ENCODE measurements around the gene PAK6.
A peak's percentile ranks its signal among the peaks of the same experiment; 100 is the strongest.

PAK6 gene

DNA sequence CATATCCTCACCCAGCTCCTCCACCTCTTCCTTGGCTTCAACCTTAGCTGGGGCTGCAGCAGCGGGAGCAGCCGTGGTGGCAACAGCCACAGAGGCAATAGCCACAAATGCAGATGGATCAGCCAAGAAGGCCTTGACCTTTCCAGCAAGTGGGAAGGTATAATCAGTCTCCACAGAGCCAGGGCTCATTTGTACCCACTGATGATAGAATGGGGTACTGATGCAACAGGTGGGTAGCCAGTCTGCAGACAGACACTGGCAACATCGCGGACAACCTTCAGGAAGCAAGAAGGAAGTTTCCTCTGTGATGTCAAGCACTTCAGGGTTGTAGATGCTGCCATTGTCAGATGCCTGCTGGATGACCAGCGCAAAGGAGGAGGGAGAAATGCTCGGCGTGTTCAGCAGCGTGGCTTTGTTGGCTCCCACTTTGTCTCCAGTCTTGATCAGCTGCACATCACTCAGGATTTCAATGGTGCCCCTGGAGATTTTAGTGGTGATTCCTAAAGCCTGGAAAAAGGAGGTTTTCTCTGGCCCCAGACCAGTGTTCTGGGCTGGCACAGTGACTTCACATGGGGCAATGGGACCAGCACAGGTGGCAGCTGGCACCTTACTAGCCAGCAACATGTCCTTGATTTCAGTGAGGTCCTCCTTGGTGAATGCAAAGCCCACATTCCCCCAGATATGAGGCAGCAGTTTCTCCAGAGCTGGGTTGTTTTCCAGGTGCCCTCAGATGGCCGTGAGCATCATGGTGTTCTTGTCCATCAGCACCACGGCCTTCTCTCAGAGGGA, 73.7 kb downstream of the PAK6 start:
- no peak for DNase-seq

- no peak for DNase-seq
These were observed 74.9 kb downstream of the PAK6 start for GRCh38 chr15:40313531-40314398.

GRCh38 chr15:40314723-40315276, 75.9 kb downstream of the PAK6 start:
- no peak for DNase-seq

DNA sequence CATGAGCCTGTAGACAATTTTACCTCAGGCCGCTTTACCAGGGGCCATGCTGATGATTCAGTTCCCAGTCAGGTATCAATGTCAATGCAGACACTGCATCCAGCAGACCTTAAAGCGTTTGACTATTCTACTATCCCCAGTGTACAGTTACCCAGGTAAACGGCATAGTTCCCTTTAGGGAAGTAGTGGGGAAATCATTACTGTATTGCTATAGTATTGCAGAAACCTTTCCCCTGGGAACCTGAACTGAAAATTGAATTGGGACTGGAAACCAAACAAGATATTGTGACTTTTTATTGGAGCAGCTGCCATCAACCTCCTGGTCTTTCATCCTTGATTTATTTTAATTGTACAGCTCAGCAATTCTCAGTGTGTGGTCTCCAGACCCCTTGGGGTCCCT, 78.1 kb downstream of the PAK6 start:
- DNase-seq = no peak

- DNase-seq = no peak
These were observed 78.7 kb downstream of the PAK6 start for GRCh38 chr15:40317580-40317979.

DNA sequence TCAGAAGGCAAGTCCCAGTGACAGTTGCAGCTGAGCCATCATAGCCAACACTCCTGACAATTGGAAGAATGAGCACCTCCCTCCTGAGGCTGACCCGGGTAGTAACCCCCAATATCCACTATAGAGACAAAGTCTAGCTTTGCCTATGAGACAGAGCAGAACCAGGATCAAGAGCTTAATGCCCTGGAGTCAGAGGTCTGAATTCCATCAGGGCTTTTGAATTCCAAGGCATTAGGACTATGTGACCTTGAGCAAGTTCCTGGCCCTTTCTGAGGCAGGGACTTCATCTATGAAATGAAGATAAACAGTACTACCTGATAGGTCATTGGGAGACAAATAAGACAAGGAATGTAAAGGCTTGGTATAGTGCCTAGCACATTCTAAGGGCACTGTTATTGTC, 81.5 kb downstream of the PAK6 start:
- no peak for DNase-seq

GRCh38 chr15:40320931-40321371, 82.1 kb downstream of the PAK6 start:
- no peak for DNase-seq

- DNase-seq = no peak
These were observed 83.8 kb downstream of the PAK6 start for GRCh38 chr15:40322531-40323238.

DNA sequence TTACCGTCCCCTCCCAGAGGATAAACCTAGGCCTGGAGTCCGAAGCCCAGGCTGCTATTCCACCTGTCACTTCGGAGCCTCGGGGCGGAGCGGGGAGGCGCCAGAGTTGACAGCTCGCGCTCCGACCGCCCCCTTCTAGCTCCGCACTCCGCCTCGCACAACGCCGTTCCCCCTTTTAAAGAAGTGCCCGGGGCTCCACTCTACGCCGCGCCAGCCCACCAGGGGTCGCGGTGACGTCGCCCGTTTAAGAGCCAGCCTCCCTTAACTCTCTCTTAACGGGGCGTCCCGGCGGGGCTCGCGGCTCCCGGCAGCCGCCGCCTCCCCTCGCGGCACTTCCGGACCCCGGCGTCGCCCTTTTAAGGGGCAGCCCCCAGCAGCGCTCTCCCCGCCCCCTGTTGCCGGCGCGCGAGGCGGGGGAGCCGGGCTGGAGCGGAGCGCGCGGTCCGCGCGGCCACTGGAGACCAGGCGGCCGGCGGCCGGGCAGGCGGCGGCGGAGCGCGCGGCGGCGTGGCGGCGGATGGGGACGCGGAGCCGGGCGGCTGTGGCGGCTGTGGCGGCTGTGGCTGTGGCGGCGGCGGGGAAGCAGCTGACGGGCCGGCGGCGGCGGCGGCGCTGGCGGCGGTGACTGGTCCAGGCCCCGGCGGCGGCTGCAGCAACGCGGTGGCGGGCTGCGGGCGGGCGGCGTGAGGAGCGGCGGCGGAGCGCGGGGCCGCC, 84.5 kb downstream of the PAK6 start, which contains the start of gene INAFM2:
INAFM2 (plus strand) TSS at position 454 of the 714 bp plus-strand sequence. CDS start 364 bp downstream, outside the sequence.
- DNase-seq = peak; percentile 76

DNA sequence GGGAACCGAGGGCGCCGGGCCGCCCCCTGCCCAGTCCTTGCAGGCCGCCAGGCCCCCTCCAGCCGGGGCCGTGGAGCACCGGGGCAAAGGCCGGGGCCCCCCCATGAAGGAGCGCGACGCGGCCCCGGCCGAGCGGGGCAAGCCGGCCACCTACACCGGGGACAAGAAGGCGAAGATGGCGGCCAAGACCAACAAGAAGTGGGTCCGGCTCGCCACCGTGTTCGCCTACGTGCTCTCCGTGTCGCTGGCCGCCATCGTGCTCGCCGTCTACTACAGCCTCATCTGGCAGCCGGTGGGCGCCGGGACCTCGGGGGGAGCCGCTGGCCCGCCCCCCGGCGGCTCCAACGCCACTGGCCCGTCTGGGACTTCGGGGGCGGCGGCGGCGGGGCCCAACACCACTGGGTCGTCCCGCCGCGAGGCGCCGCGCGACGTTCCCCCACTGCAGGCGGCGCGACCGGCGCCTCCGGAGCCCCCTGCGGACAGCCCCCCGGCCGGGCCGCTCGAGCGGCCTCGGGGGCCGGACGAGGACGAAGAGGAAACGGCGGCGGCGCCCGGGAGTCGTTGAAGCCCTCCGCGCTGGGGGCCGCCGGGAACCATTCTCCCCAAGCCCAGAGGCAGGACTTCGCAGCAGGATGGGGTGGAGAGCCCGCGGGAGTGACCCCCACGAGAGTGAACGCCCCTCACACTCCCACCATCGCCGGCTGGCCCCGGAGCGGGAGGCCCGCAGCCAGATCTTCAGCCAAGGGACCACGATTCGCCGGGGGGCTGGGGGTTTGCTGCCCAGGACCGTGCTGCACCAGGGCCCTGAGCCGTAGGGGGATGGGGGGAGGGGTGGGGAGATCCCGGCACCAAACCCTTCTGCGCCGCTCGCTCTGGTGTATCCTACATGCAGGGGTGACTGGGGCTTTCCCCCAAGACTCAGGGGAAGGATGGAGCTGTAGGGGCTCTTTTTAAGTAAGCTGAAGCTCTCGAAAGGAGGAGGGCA, 85.4 kb downstream of the PAK6 start:
- no peak for DNase-seq

- no peak for DNase-seq
These were observed 86.3 kb downstream of the PAK6 start for GRCh38 chr15:40325188-40325587.

DNA sequence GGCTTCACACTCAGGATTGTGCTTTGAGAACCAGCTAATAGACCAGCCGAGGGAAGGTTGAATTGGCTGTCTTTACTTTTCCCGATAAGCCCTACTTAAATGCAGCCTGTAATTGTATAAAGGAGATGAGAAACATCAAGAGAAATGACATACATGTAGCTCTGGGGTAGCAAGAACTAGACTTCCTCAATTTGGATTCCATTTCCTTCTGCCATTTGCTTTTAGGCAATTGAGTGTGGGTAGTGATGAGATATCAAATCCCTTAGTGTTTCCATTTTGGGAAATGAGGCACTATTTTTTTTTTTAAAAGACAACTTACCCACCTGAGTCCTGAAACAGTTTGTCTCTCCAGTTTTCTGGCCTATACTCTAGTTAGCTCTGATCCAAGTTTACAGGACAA, 86.8 kb downstream of the PAK6 start:
- DNase-seq = no peak

Data from SIG-M5 (cell line).